HepG2 (cell line): ENCODE data around the gene GRAMD1A. TPM values are rescaled to one million over a fixed set of nuclear protein-coding genes. Genes with fewer than 3 reads are reported as not detected.

Source experiments
- GZF1 ChIP-seq: sonication (generic); formaldehyde crosslinking; IDR thresholded peaks from 2 replicates; pipeline ENCODE4 v1.5.1; 2020; ENCODE audit warnings: mild to moderate bottlenecking, missing genetic modification reagents
- HDAC2 ChIP-seq: sonication (generic); formaldehyde crosslinking; IDR thresholded peaks from 2 replicates; pipeline ENCODE4 v1.4.0; 2020; ENCODE audit warnings: missing genetic modification reagents
- HOMEZ ChIP-seq: IDR thresholded peaks from 2 replicates; pipeline ENCODE4 v1.6.1; 2016; ENCODE audit warnings: low read depth
- NCOA2 ChIP-seq: sonication (generic); formaldehyde crosslinking; IDR thresholded peaks from 2 replicates; pipeline ENCODE4 v1.8.0; 2022; ENCODE audit warnings: inconsistent platforms
- NR2F2 ChIP-seq: IDR thresholded peaks from 2 replicates; pipeline ENCODE4 v1.6.1; 2012; ENCODE audit warnings: low read depth, inconsistent platforms, borderline replicate concordance
- RBFOX2 ChIP-seq: fragments of 200-400 bp; formaldehyde crosslinking; IDR thresholded peaks from 2 replicates; pipeline ENCODE4 v1.6.1; 2017; ENCODE audit warnings: low read depth, mild to moderate bottlenecking, low read length
- RFXAP ChIP-seq: sonication (generic); formaldehyde crosslinking; IDR thresholded peaks from 2 replicates; pipeline ENCODE4 v1.4.0; 2020; ENCODE audit warnings: missing genetic modification reagents, borderline replicate concordance
- SNRNP70 ChIP-seq: fragments of 200-400 bp; formaldehyde crosslinking; IDR thresholded peaks from 2 replicates; pipeline ENCODE4 v1.6.1; 2017; ENCODE audit warnings: mild to moderate bottlenecking, low read depth, low read length, moderate library complexity
- TFDP1 ChIP-seq: IDR thresholded peaks from 2 replicates; pipeline ENCODE4 v1.6.1; 2016; ENCODE audit warnings: missing compliant biosample characterization, missing genetic modification reagents, borderline replicate concordance
- TP53 ChIP-seq: sonication (generic); formaldehyde crosslinking; conservative IDR thresholded peaks from 2 replicates; pipeline ENCODE4 v1.4.0; 2020; ENCODE audit warnings: missing genetic modification reagents
- ZNF256 ChIP-seq: sonication (generic); formaldehyde crosslinking; conservative IDR thresholded peaks from 2 replicates; pipeline ENCODE4 v1.4.0; 2020; ENCODE audit warnings: missing genetic modification reagents
- ZNF747 ChIP-seq: sonication (generic); formaldehyde crosslinking; IDR thresholded peaks from 2 replicates; pipeline ENCODE4 v1.8.1; 2023; ENCODE audit warnings: missing genetic modification reagents, mild to moderate bottlenecking, borderline replicate concordance
- polyA plus RNA-seq, 8 experiments: library from polyadenylated mRNA; depleted of rRNA in 3 of 8; stranded (reverse) in 7 of 8; unstranded in 1 of 8; fragments of >200 nt; fragmentation: Illumina TruSeq in 4 of 8; extraction: Trizol in 4 of 8; gene quantifications; 2 replicates each; pipeline versions ENCODE4 v1.2.1 to v1.2.3, GENCODE V29; 2011 to 2016; ENCODE audit warnings: low read depth in 4 of 8, missing spikeins in 1 of 8, mixed read lengths in 1 of 8; ENCODE audit not compliant: insufficient read depth in 1 of 8
- total RNA-seq, 5 experiments: library from RNA; depleted of rRNA; stranded (reverse); fragments of >200 nt; fragmentation: Illumina TruSeq; extraction: Trizol; gene quantifications; 2 replicates each; pipeline ENCODE4 v1.2.3, GENCODE V29; 2016; ENCODE audit warnings: low read depth in 1 of 5
- TF ChIP-seq, protein P1 (sequence below): sonication (generic); formaldehyde crosslinking; IDR thresholded peaks from 2 replicates; pipeline ENCODE4 v1.5.0; 2020; ENCODE audit warnings: mild to moderate bottlenecking, missing genetic modification reagents
- TF ChIP-seq, protein P2 (sequence below): sonication (generic); formaldehyde crosslinking; IDR thresholded peaks from 2 replicates; pipeline ENCODE4 v1.5.0; 2020; ENCODE audit warnings: mild to moderate bottlenecking, missing genetic modification reagents
- TF ChIP-seq, protein P3 (sequence below): sonication (generic); formaldehyde crosslinking; IDR thresholded peaks from 2 replicates; pipeline ENCODE4 v1.4.0; 2020; ENCODE audit warnings: missing genetic modification reagents
- TF ChIP-seq, protein P4 (sequence below): sonication (generic); formaldehyde crosslinking; IDR thresholded peaks from 2 replicates; pipeline ENCODE4 v1.4.0; 2020; ENCODE audit warnings: mild to moderate bottlenecking, missing genetic modification reagents

Gene GRAMD1A
- total and polyA plus RNA-seq, 2 of the 13 experiments (the other 11 are each of a cell fraction or from before 2014, with no cell fraction given): 14.7 to 181 TPM

DNA sequence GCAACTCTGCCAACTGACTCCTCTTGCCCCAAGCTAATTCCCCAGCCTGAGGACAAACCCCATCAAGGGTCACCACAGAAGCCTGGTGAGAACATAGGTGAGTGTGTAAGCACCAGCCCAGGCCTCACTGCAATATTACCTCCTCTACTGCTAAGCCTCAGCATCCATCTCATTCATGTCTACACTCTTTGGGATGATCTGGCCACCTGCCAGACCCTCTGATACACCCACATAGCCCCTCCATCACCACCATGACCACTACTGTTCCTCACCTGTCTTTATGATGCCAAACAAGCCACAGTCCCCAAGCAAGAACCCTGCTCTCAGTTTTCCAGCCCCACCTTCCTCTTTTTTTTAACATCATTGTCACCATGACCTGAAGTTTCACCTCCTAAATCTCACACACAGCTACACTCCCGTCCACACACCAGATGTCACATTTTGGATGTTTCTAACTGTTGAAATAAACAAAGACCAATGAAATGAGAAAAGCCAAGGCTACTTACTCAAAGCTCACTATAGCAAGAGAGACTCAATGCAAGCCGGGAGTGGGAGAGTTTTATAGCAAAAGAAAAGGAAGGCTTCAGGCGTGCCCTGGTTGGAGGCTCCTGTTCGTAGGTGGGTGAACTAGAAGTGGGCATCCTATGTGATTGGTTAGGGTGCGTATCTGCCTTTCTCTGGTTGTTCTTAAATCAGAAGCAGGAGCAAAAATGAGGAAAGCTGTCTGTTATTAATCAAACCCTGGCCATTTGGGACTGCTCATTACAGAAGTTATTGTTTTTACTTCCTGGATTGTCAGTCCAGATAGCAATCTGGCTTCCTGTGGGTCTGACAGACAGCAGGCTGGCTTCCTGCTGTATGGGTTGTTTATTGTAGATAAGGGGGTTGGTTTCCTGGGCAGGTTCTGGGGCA, 38.1 kb upstream of the GRAMD1A start (continued):
- TF ChIP-seq, protein P1, sequence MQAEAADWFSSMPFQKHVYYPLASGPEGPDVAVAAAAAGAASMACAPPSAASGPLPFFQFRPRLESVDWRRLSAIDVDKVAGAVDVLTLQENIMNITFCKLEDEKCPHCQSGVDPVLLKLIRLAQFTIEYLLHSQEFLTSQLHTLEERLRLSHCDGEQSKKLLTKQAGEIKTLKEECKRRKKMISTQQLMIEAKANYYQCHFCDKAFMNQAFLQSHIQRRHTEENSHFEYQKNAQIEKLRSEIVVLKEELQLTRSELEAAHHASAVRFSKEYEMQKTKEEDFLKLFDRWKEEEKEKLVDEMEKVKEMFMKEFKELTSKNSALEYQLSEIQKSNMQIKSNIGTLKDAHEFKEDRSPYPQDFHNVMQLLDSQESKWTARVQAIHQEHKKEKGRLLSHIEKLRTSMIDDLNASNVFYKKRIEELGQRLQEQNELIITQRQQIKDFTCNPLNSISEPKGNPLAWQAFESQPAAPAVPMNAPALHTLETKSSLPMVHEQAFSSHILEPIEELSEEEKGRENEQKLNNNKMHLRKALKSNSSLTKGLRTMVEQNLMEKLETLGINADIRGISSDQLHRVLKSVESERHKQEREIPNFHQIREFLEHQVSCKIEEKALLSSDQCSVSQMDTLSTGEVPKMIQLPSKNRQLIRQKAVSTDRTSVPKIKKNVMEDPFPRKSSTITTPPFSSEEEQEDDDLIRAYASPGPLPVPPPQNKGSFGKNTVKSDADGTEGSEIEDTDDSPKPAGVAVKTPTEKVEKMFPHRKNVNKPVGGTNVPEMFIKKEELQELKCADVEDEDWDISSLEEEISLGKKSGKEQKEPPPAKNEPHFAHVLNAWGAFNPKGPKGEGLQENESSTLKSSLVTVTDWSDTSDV: no peak
- peak; percentile 47; the same call in 1 of the 2 replicates for TF ChIP-seq HOMEZ (CRISPR knock-in tag)
- 0 out of 2 replicates have a peak, but pooled peaks have one; percentile 26 for TF ChIP-seq ZNF747 (CRISPR knock-in tag)
- no peak for TF ChIP-seq TP53 (CRISPR knock-in tag)
- TF ChIP-seq GZF1: no peak
- TF ChIP-seq, protein P2, sequence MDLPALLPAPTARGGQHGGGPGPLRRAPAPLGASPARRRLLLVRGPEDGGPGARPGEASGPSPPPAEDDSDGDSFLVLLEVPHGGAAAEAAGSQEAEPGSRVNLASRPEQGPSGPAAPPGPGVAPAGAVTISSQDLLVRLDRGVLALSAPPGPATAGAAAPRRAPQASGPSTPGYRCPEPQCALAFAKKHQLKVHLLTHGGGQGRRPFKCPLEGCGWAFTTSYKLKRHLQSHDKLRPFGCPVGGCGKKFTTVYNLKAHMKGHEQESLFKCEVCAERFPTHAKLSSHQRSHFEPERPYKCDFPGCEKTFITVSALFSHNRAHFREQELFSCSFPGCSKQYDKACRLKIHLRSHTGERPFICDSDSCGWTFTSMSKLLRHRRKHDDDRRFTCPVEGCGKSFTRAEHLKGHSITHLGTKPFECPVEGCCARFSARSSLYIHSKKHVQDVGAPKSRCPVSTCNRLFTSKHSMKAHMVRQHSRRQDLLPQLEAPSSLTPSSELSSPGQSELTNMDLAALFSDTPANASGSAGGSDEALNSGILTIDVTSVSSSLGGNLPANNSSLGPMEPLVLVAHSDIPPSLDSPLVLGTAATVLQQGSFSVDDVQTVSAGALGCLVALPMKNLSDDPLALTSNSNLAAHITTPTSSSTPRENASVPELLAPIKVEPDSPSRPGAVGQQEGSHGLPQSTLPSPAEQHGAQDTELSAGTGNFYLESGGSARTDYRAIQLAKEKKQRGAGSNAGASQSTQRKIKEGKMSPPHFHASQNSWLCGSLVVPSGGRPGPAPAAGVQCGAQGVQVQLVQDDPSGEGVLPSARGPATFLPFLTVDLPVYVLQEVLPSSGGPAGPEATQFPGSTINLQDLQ (CRISPR knock-in tag): no peak
- 0 out of 2 replicates have a peak, but pooled peaks have one; percentile 17 for TF ChIP-seq NR2F2
- TF ChIP-seq RFXAP (CRISPR knock-in tag): no peak
- TF ChIP-seq RBFOX2: no peak; the same call in 1 of the 2 replicates
- TF ChIP-seq NCOA2 (CRISPR knock-in tag): peak; percentile 66; the same call in 1 of the 2 replicates
- 0 out of 2 replicates have a peak, but pooled peaks have one; percentile 7 for TF ChIP-seq TFDP1 (CRISPR knock-in tag)
- TF ChIP-seq, protein P3, sequence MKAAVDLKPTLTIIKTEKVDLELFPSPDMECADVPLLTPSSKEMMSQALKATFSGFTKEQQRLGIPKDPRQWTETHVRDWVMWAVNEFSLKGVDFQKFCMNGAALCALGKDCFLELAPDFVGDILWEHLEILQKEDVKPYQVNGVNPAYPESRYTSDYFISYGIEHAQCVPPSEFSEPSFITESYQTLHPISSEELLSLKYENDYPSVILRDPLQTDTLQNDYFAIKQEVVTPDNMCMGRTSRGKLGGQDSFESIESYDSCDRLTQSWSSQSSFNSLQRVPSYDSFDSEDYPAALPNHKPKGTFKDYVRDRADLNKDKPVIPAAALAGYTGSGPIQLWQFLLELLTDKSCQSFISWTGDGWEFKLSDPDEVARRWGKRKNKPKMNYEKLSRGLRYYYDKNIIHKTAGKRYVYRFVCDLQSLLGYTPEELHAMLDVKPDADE (CRISPR knock-in tag): no peak
- TF ChIP-seq ZNF256 (CRISPR knock-in tag): no peak
- TF ChIP-seq, protein P4, sequence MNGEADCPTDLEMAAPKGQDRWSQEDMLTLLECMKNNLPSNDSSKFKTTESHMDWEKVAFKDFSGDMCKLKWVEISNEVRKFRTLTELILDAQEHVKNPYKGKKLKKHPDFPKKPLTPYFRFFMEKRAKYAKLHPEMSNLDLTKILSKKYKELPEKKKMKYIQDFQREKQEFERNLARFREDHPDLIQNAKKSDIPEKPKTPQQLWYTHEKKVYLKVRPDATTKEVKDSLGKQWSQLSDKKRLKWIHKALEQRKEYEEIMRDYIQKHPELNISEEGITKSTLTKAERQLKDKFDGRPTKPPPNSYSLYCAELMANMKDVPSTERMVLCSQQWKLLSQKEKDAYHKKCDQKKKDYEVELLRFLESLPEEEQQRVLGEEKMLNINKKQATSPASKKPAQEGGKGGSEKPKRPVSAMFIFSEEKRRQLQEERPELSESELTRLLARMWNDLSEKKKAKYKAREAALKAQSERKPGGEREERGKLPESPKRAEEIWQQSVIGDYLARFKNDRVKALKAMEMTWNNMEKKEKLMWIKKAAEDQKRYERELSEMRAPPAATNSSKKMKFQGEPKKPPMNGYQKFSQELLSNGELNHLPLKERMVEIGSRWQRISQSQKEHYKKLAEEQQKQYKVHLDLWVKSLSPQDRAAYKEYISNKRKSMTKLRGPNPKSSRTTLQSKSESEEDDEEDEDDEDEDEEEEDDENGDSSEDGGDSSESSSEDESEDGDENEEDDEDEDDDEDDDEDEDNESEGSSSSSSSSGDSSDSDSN (CRISPR knock-in tag): no peak
- TF ChIP-seq HDAC2: peak; percentile 82
- no peak for TF ChIP-seq SNRNP70
